Stomach (tissue), 4 donors: ENCODE data around the gene VPS8.

Source experiments
- CTCF ChIP-seq, 7 experiments: fragments of 450-650 bp in 4 of 7; fragments of 200-600 bp in 3 of 7; sonication (generic) in 3 of 7; IDR thresholded peaks; one replicate each; pipeline ENCODE4 v1.5.1; 2016 to 2019; ENCODE audit warnings: antibody characterized with exemption in 7 of 7, control low read depth in 2 of 7, mild to moderate bottlenecking in 1 of 7
- EP300 ChIP-seq: sonication (generic); formaldehyde crosslinking; IDR thresholded peaks from one replicate; pipeline ENCODE4 v1.6.1; 2017; ENCODE audit warnings: antibody characterized with exemption
- POLR2A ChIP-seq, 4 donors: fragments of 450-650 bp; IDR thresholded peaks; one replicate each; pipeline ENCODE4 v1.6.1; 2016; ENCODE audit warnings: antibody characterized with exemption in 4 of 4, control low read depth in 2 of 4, mild to moderate bottlenecking in 1 of 4, moderate library complexity in 1 of 4
- POLR2AphosphoS5 ChIP-seq, 3 donors: sonication (generic); formaldehyde crosslinking; IDR thresholded peaks; one replicate each; pipeline ENCODE4 v1.6.1; 2016; ENCODE audit warnings: antibody characterized with exemption in 3 of 3

- TF ChIP-seq CTCF (IDR thresholded peaks at IDR 0.05) (no peak), POLR2A (IDR thresholded peaks at IDR 0.05) (no peak), POLR2AphosphoS5 (IDR thresholded peaks at IDR 0.05) (no peak), EP300 (no peak)
Measured at GRCh38 chr3:184868477-184868876, 56.5 kb downstream of the VPS8 start.
